IMR-90 (cell line): Measurements from ENCODE around the gene DUSP23. TPM values are rescaled to one million over a fixed set of nuclear protein-coding genes. Genes with fewer than 3 reads are reported as not detected.
A peak's percentile ranks its signal among the peaks of the same experiment; 100 is the strongest.

Source experiments
- ATAC-seq: fragments of 200-7000 bp; cut with Tn5 transposase; 2 replicates; pipeline ENCODE4 v1.9.1; 2020; ENCODE audit warnings: low read depth, mild to moderate bottlenecking, moderate library complexity
- BruUV-seq: library from RNA; stranded (reverse); fragments of 400-500 nt; replicated peaks from 2 replicates; lab custom pipeline; 2021; lab: Mats Ljungman, UMichigan
- CTCF ChIA-PET: fragments of 300-600 bp; formaldehyde crosslinking; extraction: SDS; loops from one replicate; lab custom pipeline; 2021; ENCODE audit warnings: antibody characterized with exemption; lab: Yijun Ruan, JAX
- POLR2A ChIA-PET: fragments of 300-600 bp; sonication (Branson Sonifier 250); formaldehyde crosslinking; loops from one replicate; lab custom pipeline; 2022; ENCODE audit warnings: antibody characterized with exemption; ENCODE audit not compliant: unreplicated experiment; lab: Charles Lee
- DNase-seq: peaks from one replicate; pipeline ENCODE4 v3.0.0; 2013
- H2AFZ ChIP-seq: replicated peaks from 2 replicates; pipeline ENCODE3; 2013; ENCODE audit warnings: low read length, mild to moderate bottlenecking; ENCODE audit not compliant: poor library complexity
- H2AK5ac ChIP-seq: 2 replicates; pipeline ENCODE4 v1.6.1; 2013; ENCODE audit warnings: low read depth, low read length, inconsistent platforms
- H2AK9ac ChIP-seq: replicated peaks from 2 replicates; pipeline ENCODE3; 2013; ENCODE audit warnings: mild to moderate bottlenecking, low read depth, low read length, moderate library complexity; ENCODE audit not compliant: poor library complexity
- H2BK120ac ChIP-seq: 2 replicates; pipeline ENCODE4 v1.6.1; 2013; ENCODE audit warnings: low read depth, low read length, inconsistent platforms
- H2BK15ac ChIP-seq: 3 replicates; pipeline ENCODE4 v1.6.1; 2013; ENCODE audit warnings: low read depth, low read length, inconsistent platforms
- H2BK20ac ChIP-seq: 2 replicates; pipeline ENCODE4 v1.6.1; 2013; ENCODE audit warnings: low read depth, mild to moderate bottlenecking, inconsistent platforms, low read length, moderate library complexity
- H2BK5ac ChIP-seq: 2 replicates; pipeline ENCODE4 v1.6.1; 2013; ENCODE audit warnings: mild to moderate bottlenecking, low read depth, low read length, inconsistent platforms; ENCODE audit not compliant: poor library complexity, severe bottlenecking
- H3K14ac ChIP-seq: replicated peaks from 2 replicates; pipeline ENCODE4 v1.6.1; 2013; ENCODE audit warnings: low read depth, low read length, inconsistent platforms
- H3K18ac ChIP-seq: 2 replicates; pipeline ENCODE4 v1.6.1; 2013; ENCODE audit warnings: low read depth, low read length, control low read depth
- H3K23ac ChIP-seq: 2 replicates; pipeline ENCODE4 v1.6.1; 2013; ENCODE audit warnings: low read depth, low read length, inconsistent platforms
- H3K27ac ChIP-seq: 2 replicates; pipeline ENCODE4 v1.5.1; 2013; ENCODE audit warnings: mild to moderate bottlenecking, control low read depth, low read length; ENCODE audit not compliant: insufficient read depth
- H3K27me3 ChIP-seq: 2 replicates; pipeline ENCODE4 v1.6.1; 2013; ENCODE audit warnings: low read length; ENCODE audit not compliant: control insufficient read depth, insufficient read depth
- H3K36me3 ChIP-seq: 2 replicates; pipeline ENCODE4 v1.6.1; 2013; ENCODE audit warnings: low read length, mixed read lengths; ENCODE audit not compliant: control insufficient read depth, insufficient read depth
- H3K4ac ChIP-seq: 2 replicates; pipeline ENCODE4 v1.6.1; 2013; ENCODE audit warnings: low read depth, low read length, inconsistent platforms
- H3K4me1 ChIP-seq: 2 replicates; pipeline ENCODE4 v1.6.1; 2013; ENCODE audit warnings: low read length, mixed read lengths; ENCODE audit not compliant: control insufficient read depth, insufficient read depth
- H3K4me2 ChIP-seq: 2 replicates; pipeline ENCODE4 v1.6.1; 2013; ENCODE audit warnings: low read depth, mild to moderate bottlenecking, control low read depth, low read length, moderate library complexity
- H3K4me3 ChIP-seq: 2 replicates; pipeline ENCODE4 v1.5.1; 2013; ENCODE audit warnings: low read depth, mild to moderate bottlenecking, control low read depth, low read length, moderate library complexity; ENCODE audit not compliant: insufficient read depth
- H3K56ac ChIP-seq: 2 replicates; pipeline ENCODE4 v1.6.1; 2013; ENCODE audit warnings: low read length, inconsistent platforms; ENCODE audit not compliant: insufficient read depth; ENCODE audit errors: extremely low read depth
- H3K79me1 ChIP-seq, 2 experiments: 2 replicates each; pipeline ENCODE4 v1.6.1; 2013; ENCODE audit warnings: low read length in 2 of 2, inconsistent platforms in 1 of 2, low read depth in 1 of 2
- H3K9ac ChIP-seq: 2 replicates; pipeline ENCODE4 v1.6.1; 2013; ENCODE audit warnings: low read depth, low read length, control low read depth
- H3K9me1 ChIP-seq: 2 replicates; pipeline ENCODE4 v1.6.1; 2013; ENCODE audit warnings: low read length, inconsistent platforms; ENCODE audit not compliant: insufficient read depth
- H3K9me3 ChIP-seq: 2 replicates; pipeline ENCODE4 v1.6.1; 2013; ENCODE audit warnings: low read length; ENCODE audit not compliant: control insufficient read depth, insufficient read depth
- H4K20me1 ChIP-seq: 2 replicates; pipeline ENCODE4 v1.6.1; 2013; ENCODE audit warnings: low read length, inconsistent platforms; ENCODE audit not compliant: insufficient read depth
- H4K5ac ChIP-seq: 2 replicates; pipeline ENCODE4 v1.6.1; 2013; ENCODE audit warnings: mild to moderate bottlenecking, low read depth, low read length, control low read depth
- H4K8ac ChIP-seq, 2 experiments: 2 replicates each; pipeline ENCODE4 v1.6.1; 2013; ENCODE audit warnings: low read depth in 2 of 2, low read length in 2 of 2, control low read depth in 1 of 2, inconsistent platforms in 1 of 2
- H4K91ac ChIP-seq: 2 replicates; pipeline ENCODE4 v1.6.1; 2013; ENCODE audit warnings: low read depth, low read length, inconsistent platforms; ENCODE audit not compliant: insufficient read depth
- CTCF ChIP-seq: conservative IDR thresholded peaks from 2 replicates; pipeline ENCODE4 v1.5.1; 2012; ENCODE audit warnings: mild to moderate bottlenecking, low read depth, low read length, improper control_type of control experiment
- FOS ChIP-seq: fragments of 150-350 bp; IDR thresholded peaks from 2 replicates; pipeline ENCODE4 v1.6.1; 2016; ENCODE audit warnings: low read depth, low read length
- RAD21 ChIP-seq: IDR thresholded peaks from 2 replicates; pipeline ENCODE4 v1.6.1; 2012; ENCODE audit warnings: low read length, improper control_type of control experiment
- SMC3 ChIP-seq: fragments of 150-350 bp; IDR thresholded peaks from 2 replicates; pipeline ENCODE4 v1.6.1; 2016; ENCODE audit warnings: low read depth, mild to moderate bottlenecking, antibody characterized with exemption, low read length, moderate library complexity
- USF2 ChIP-seq: fragments of 150-350 bp; IDR thresholded peaks from 2 replicates; pipeline ENCODE4 v1.6.1; 2017; ENCODE audit warnings: mild to moderate bottlenecking, antibody characterized with exemption, low read length, low read depth
- WGBS, 2 experiments: methylation state at CpG; one replicate each; pipeline versions ENCODE4 v1.1.5 to v1.1.7; 2013; ENCODE audit warnings: missing lambda C conversion rate in 2 of 2; ENCODE audit not compliant: insufficient read length in 1 of 2; ENCODE audit errors: extremely low coverage in 2 of 2; 5-methylcytosine and 5-hydroxymethylcytosine counted together
- dilution Hi-C: fragments of 300-500 bp; cut with HindIII; formaldehyde crosslinking; loops from one replicate; pipeline ENCODE4 v1.14.3; 2018; ENCODE audit warnings: low sequenced_read_pairs; ENCODE audit not compliant: unreplicated experiment
- in situ Hi-C: fragments of 300-500 bp; cut with MboI; formaldehyde crosslinking; loops from 3 replicates; pipeline ENCODE4 v1.14.3; 2019; ENCODE audit warnings: low sequenced_read_pairs, inconsistent platforms, mixed read lengths
- intact Hi-C: fragments of 100-400 bp; cut with micrococcal nuclease; formaldehyde crosslinking; loops from 2 replicates; pipeline ENCODE4 v1.10.0; 2022
- polyA plus RNA-seq, 3 experiments: library from polyadenylated mRNA; depleted of rRNA; stranded (reverse); fragments of >200 nt; gene quantifications; 2 replicates each; pipeline ENCODE4 v1.2.3, GENCODE V29; 2012; ENCODE audit warnings: low replicate concordance in 1 of 3
- total RNA-seq: library from RNA; depleted of rRNA; stranded (reverse); fragments of >200 nt; gene quantifications from 2 replicates; pipeline ENCODE4 v1.2.3, GENCODE V29; 2012

Gene DUSP23
- total and polyA plus RNA-seq, 2 of the 4 experiments (the other 2 are of a cell fraction) = 4.1 to 12.9 TPM

GRCh38 chr1:159790237-159790917 lies 9.6 kb downstream of the DUSP23 start:
- Histone ChIP-seq H3K9ac (no peak overlapping the region), H3K23ac (no peak overlapping the region), H3K9me1 (no peaks in the 10 kb centered on the region; the same call in 1 of the 2 replicates), H3K4ac (no peak overlapping the region), H3K79me1 (no peaks in the 10 kb centered on the region), H2BK20ac (no peak overlapping the region), H4K8ac (no peak overlapping the region), H2AK9ac (no peak overlapping the region), H4K5ac (no peak overlapping the region), H2AFZ (no peak overlapping the region), H3K36me3 (no peaks in the 10 kb centered on the region), H3K27me3 (peaks cover 20% of the 10 kb centered on the region), H3K4me1 (no peaks in the 10 kb centered on the region), H4K20me1 (no peaks in the 10 kb centered on the region), H3K56ac (no peak overlapping the region), H2AK5ac (no peak overlapping the region), H3K9me3 (no peaks in the 10 kb centered on the region), H3K4me3 (no peak overlapping the region), H3K4me2 (no peak overlapping the region), H2BK120ac (no peak overlapping the region), H3K27ac (no peak overlapping the region), H3K14ac (no peak overlapping the region), H4K91ac (no peak overlapping the region), H2BK5ac (no peak overlapping the region), H2BK15ac (no peak overlapping the region), H3K18ac (no peak overlapping the region)
- intact Hi-C loops = loop anchor here (10.0 kb wide), 2 partner anchors 576 to 656 kb away; no protein-coding TSS in a partner anchor
- no peak for TF ChIP-seq FOS
- peak; percentile 58 for TF ChIP-seq RAD21
- peak; percentile 52 for TF ChIP-seq CTCF
- peak; percentile 29 for TF ChIP-seq SMC3
- TF ChIP-seq USF2 = peak; percentile 61; the same call in 1 of the 2 replicates
- 0% methylated on average over 1 of the region's 2 CpGs; no CpG with 5 or more reads in 1 of the 2 experiments for WGBS, 2 experiments
- dilution Hi-C loops = loop anchor here (25.0 kb wide), 1 partner anchor 97 kb away; no protein-coding TSS in a partner anchor
- CTCF ChIA-PET = interaction anchor here (0.6 to 1.2 kb wide), 11 partner anchors 9 to 657 kb away, joined by 3 to 8 read pairs (median 4); partner anchors contain the start of gene FCRL6
- POLR2A ChIA-PET = no interaction called here
- in situ Hi-C loops = no loop called here
- BruUV-seq = no TSS peak
- ATAC-seq = peak; percentile 54; the same call in 1 of the 2 replicates
- DNase-seq = peak; percentile 10
